K562 (cell line): Measurements from ENCODE around the gene INSIG1. TPM values are rescaled to one million over a fixed set of nuclear protein-coding genes. Genes with fewer than 3 reads are reported as not detected.

Source experiments
- CBX3 ChIP-seq, 2 experiments: IDR thresholded peaks; 1 replicate in 1 of 2; 2 replicates in 1 of 2; pipeline ENCODE4 v1.6.1; 2012; ENCODE audit warnings: inconsistent platforms in 2 of 2, low read length in 2 of 2, borderline replicate concordance in 1 of 2, control low read depth in 1 of 2
- CCAR2 ChIP-seq: fragments of 200-400 bp; formaldehyde crosslinking; IDR thresholded peaks from 2 replicates; pipeline ENCODE4 v1.6.1; 2017; ENCODE audit warnings: mild to moderate bottlenecking, low read depth, low read length
- DMBX1 ChIP-seq: fragments of 250-450 bp; sonication (Bioruptor Pico); IDR thresholded peaks from 2 replicates; pipeline ENCODE4 v1.8.0; 2022; ENCODE audit warnings: inconsistent platforms, mild to moderate bottlenecking, moderate library complexity, borderline replicate concordance
- EHMT2 ChIP-seq: fragments of 450-650 bp; IDR thresholded peaks from 2 replicates; pipeline ENCODE4 v1.6.1; 2018; ENCODE audit warnings: antibody characterized with exemption
- HDAC2 ChIP-seq: fragments of 450-650 bp; IDR thresholded peaks from 2 replicates; pipeline ENCODE4 v1.6.1; 2016; ENCODE audit warnings: mild to moderate bottlenecking
- HES1 ChIP-seq: fragments of 450-650 bp; IDR thresholded peaks from 2 replicates; pipeline ENCODE4 v1.6.1; 2016; ENCODE audit warnings: low read depth, mild to moderate bottlenecking, moderate library complexity
- KDM1A ChIP-seq, 2 experiments: fragments of 450-650 bp; IDR thresholded peaks; 2 replicates each; pipeline ENCODE4 v1.6.1; 2016; ENCODE audit warnings: mild to moderate bottlenecking in 2 of 2
- PPARD ChIP-seq: fragments of 250-450 bp; sonication (Bioruptor Pico); IDR thresholded peaks from 2 replicates; pipeline ENCODE4 v1.8.0; 2022; ENCODE audit warnings: inconsistent platforms, mild to moderate bottlenecking, moderate library complexity
- SIX5 ChIP-seq, 2 experiments: IDR thresholded peaks; 2 replicates each; pipeline ENCODE4 v1.6.1; 2011; ENCODE audit warnings: low read length in 2 of 2, borderline replicate concordance in 1 of 2, low read depth in 1 of 2, mild to moderate bottlenecking in 1 of 2, moderate library complexity in 1 of 2; ENCODE audit not compliant: insufficient read depth in 1 of 2
- SOX6 ChIP-seq: fragments of 450-650 bp; IDR thresholded peaks from 2 replicates; pipeline ENCODE4 v1.6.1; 2014; ENCODE audit warnings: mild to moderate bottlenecking
- TGIF2 ChIP-seq: sonication (generic); formaldehyde crosslinking; IDR thresholded peaks from 2 replicates; pipeline ENCODE4 v1.8.1; 2022; ENCODE audit warnings: mild to moderate bottlenecking, missing genetic modification reagents, moderate library complexity
- TRIM24 ChIP-seq, 2 experiments: fragments of 450-650 bp; IDR thresholded peaks; 2 replicates each; pipeline ENCODE4 v1.6.1; 2016
- UBTF ChIP-seq, 2 experiments: IDR thresholded peaks; 2 replicates each; pipeline ENCODE4 v1.6.1; 2012; ENCODE audit warnings: improper control_type of control experiment in 2 of 2, low read depth in 2 of 2, low read length in 2 of 2, borderline replicate concordance in 1 of 2
- ZBTB43 ChIP-seq: sonication (generic); formaldehyde crosslinking; IDR thresholded peaks from 2 replicates; pipeline ENCODE4 v1.8.0; 2023; ENCODE audit warnings: mild to moderate bottlenecking, missing genetic modification reagents
- ZNF23 ChIP-seq: fragments of 250-450 bp; sonication (Bioruptor Pico); IDR thresholded peaks from 2 replicates; pipeline ENCODE4 v1.4.0; 2020; ENCODE audit warnings: mild to moderate bottlenecking
- ZNF253 ChIP-seq: fragments of 250-450 bp; sonication (Bioruptor Pico); conservative IDR thresholded peaks from 2 replicates; pipeline ENCODE4 v1.6.1; 2021; ENCODE audit warnings: mild to moderate bottlenecking
- ZNF561 ChIP-seq: fragments of 450-650 bp; formaldehyde crosslinking; conservative IDR thresholded peaks from 2 replicates; pipeline ENCODE4 v1.4.0; 2020; ENCODE audit warnings: mild to moderate bottlenecking, moderate library complexity
- ZNF707 ChIP-seq: fragments of 250-450 bp; sonication (Bioruptor Pico); conservative IDR thresholded peaks from 2 replicates; pipeline ENCODE4 v1.8.0; 2022; ENCODE audit warnings: inconsistent platforms, mild to moderate bottlenecking, moderate library complexity
- polyA plus RNA-seq, 8 experiments: library from polyadenylated mRNA; depleted of rRNA in 4 of 8; stranded (reverse) in 5 of 8; unstranded in 3 of 8; fragments of >200 nt; fragmentation: Nextera tagmentation in 2 of 8; fragmentation: Illumina TruSeq in 1 of 8; extraction: Ambion mirVana in 2 of 8; extraction: Trizol in 1 of 8; gene quantifications; 2 replicates each; pipeline versions ENCODE4 v1.2.1 to v1.2.3, GENCODE V29; 2011 to 2014; ENCODE audit warnings: inconsistent platforms in 1 of 8, missing spikeins in 1 of 8
- total RNA-seq, 7 experiments: library from RNA; depleted of rRNA in 6 of 7; stranded (reverse); fragments of >200 nt in 6 of 7; fragmentation: Illumina TruSeq in 2 of 7; extraction: Trizol in 2 of 7; gene quantifications; 2 replicates each; pipeline versions ENCODE4 v1.2.1 to v1.2.3, GENCODE V29; 2011 to 2021; ENCODE audit warnings: low replicate concordance in 1 of 7
- TF ChIP-seq, protein P1 (sequence below): sonication (generic); formaldehyde crosslinking; IDR thresholded peaks from 2 replicates; pipeline ENCODE4 v1.9.0; 2022; ENCODE audit warnings: mild to moderate bottlenecking, missing genetic modification reagents
- TF ChIP-seq, protein P2 (sequence below): fragments of 450-650 bp; IDR thresholded peaks from 2 replicates; pipeline ENCODE4 v1.6.1; 2016; ENCODE audit warnings: missing biosample characterization, missing genetic modification characterization

Gene INSIG1
- total and polyA plus RNA-seq, 9 of the 15 experiments (the other 6 are each of a cell fraction or from before 2014, with no cell fraction given) = 57.1 to 787 (median 238) TPM

- TF ChIP-seq ZNF561 (peak; percentile 82), DMBX1 (CRISPR knock-in tag) (peak; percentile 99), CBX3 (IDR thresholded peaks at IDR 0.05; ENCODE audit: borderline replicate concordance in 1 of 2, low read length in 2 of 2) (peak in 1 of 2 experiments; percentile 39; a peak in 1 of 3 replicates), TGIF2 (CRISPR knock-in tag) (no peak), HES1 (peak; percentile 100), PPARD (CRISPR knock-in tag) (no peak), SIX5 (IDR thresholded peaks at IDR 0.05; ENCODE audit: borderline replicate concordance in 1 of 2, insufficient read depth in 1 of 2, low read depth in 1 of 2, low read length in 2 of 2) (no peak), ZNF707 (CRISPR knock-in tag) (peak; percentile 74; the same call in 1 of the 2 replicates), UBTF (IDR thresholded peaks at IDR 0.05; ENCODE audit: borderline replicate concordance in 1 of 2, low read depth in 2 of 2, low read length in 2 of 2) (no peak), ZBTB43 (CRISPR knock-in tag) (no peak), TRIM24 (IDR thresholded peaks at IDR 0.05) (peak; percentile 100), EHMT2 (no peak), ZNF253 (CRISPR knock-in tag) (no peak), ZNF23 (CRISPR knock-in tag) (0 out of 2 replicates have a peak, but pooled peaks have one; percentile 64), CCAR2 (no peak), KDM1A (IDR thresholded peaks at IDR 0.05) (peak; percentile 91 to 92), HDAC2 (peak; percentile 95), SOX6 (peak; percentile 100)
- TF ChIP-seq, protein P1, sequence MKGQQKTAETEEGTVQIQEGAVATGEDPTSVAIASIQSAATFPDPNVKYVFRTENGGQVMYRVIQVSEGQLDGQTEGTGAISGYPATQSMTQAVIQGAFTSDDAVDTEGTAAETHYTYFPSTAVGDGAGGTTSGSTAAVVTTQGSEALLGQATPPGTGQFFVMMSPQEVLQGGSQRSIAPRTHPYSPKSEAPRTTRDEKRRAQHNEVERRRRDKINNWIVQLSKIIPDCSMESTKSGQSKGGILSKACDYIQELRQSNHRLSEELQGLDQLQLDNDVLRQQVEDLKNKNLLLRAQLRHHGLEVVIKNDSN (CRISPR knock-in tag) = no peak
- TF ChIP-seq, protein P2, sequence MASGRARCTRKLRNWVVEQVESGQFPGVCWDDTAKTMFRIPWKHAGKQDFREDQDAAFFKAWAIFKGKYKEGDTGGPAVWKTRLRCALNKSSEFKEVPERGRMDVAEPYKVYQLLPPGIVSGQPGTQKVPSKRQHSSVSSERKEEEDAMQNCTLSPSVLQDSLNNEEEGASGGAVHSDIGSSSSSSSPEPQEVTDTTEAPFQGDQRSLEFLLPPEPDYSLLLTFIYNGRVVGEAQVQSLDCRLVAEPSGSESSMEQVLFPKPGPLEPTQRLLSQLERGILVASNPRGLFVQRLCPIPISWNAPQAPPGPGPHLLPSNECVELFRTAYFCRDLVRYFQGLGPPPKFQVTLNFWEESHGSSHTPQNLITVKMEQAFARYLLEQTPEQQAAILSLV (tag) = peak; percentile 55; the same call in 1 of the 2 replicates
Observed at GRCh38 chr7:155324012-155324917, 26.6 kb downstream of the INSIG1 start (continued).
